Neural progenitor cell (in vitro differentiated cells): ENCODE measurements around the gene TNIP1. TPM values are rescaled to one million over a fixed set of nuclear protein-coding genes. Genes with fewer than 3 reads are reported as not detected.

Experiments used
- DNase-seq: peaks from one replicate; pipeline ENCODE4 v3.0.0-alpha.2; 2016; ENCODE audit warnings: low spot score
- H2AFZ ChIP-seq: fragments of 200-600 bp; sonication (generic); replicated peaks from 2 replicates; pipeline ENCODE4 v1.6.1; 2016; ENCODE audit warnings: antibody characterized with exemption
- H3F3A ChIP-seq: fragments of 200-600 bp; sonication (generic); 2 replicates; pipeline ENCODE4 v1.6.1; 2016; ENCODE audit warnings: antibody characterized with exemption, low read depth
- H3K27ac ChIP-seq: fragments of 200-600 bp; sonication (generic); 2 replicates; pipeline ENCODE4 v1.5.1; 2016; ENCODE audit warnings: mild to moderate bottlenecking
- H3K27me3 ChIP-seq: fragments of 200-600 bp; sonication (generic); 2 replicates; pipeline ENCODE4 v1.6.1; 2016; ENCODE audit warnings: mild to moderate bottlenecking, moderate library complexity
- H3K36me3 ChIP-seq: fragments of 200-600 bp; sonication (generic); 2 replicates; pipeline ENCODE4 v1.5.1; 2016
- H3K4me1 ChIP-seq: fragments of 200-600 bp; sonication (generic); 2 replicates; pipeline ENCODE4 v1.6.1; 2016; ENCODE audit warnings: mixed run types
- H3K4me2 ChIP-seq: fragments of 200-600 bp; sonication (generic); 2 replicates; pipeline ENCODE4 v1.6.1; 2016
- H3K4me3 ChIP-seq: fragments of 200-600 bp; sonication (generic); 2 replicates; pipeline ENCODE4 v1.5.1; 2016
- H3K79me2 ChIP-seq: fragments of 200-600 bp; sonication (generic); 2 replicates; pipeline ENCODE4 v1.6.1; 2016; ENCODE audit warnings: low read depth
- H3K9ac ChIP-seq: fragments of 200-600 bp; sonication (generic); 2 replicates; pipeline ENCODE4 v1.6.1; 2016
- H3K9me3 ChIP-seq: fragments of 200-600 bp; sonication (generic); 2 replicates; pipeline ENCODE4 v1.5.1; 2016; ENCODE audit warnings: low read depth
- H4K20me1 ChIP-seq: fragments of 200-600 bp; sonication (generic); 2 replicates; pipeline ENCODE4 v1.6.1; 2016; ENCODE audit warnings: low read depth
- H3K27ac Mint-ChIP-seq: 3 replicates; pipeline ENCODE4 v1.8.0; 2021; ENCODE audit warnings: mixed read lengths
- H3K27me3 Mint-ChIP-seq: 2 replicates; pipeline ENCODE4 v1.8.0; 2022; ENCODE audit warnings: low read depth, mild to moderate bottlenecking, inconsistent platforms, moderate library complexity, mixed read lengths; ENCODE audit not compliant: insufficient read depth
- H3K36me3 Mint-ChIP-seq: 3 replicates; pipeline ENCODE4 v1.8.0; 2021; ENCODE audit warnings: mixed read lengths
- H3K4me1 Mint-ChIP-seq: 3 replicates; pipeline ENCODE4 v1.8.0; 2021; ENCODE audit warnings: mixed read lengths
- H3K4me3 Mint-ChIP-seq: 3 replicates; pipeline ENCODE4 v1.8.0; 2021; ENCODE audit warnings: mild to moderate bottlenecking, moderate library complexity, mixed read lengths
- H3K9me3 Mint-ChIP-seq: 3 replicates; pipeline ENCODE4 v1.8.0; 2020; ENCODE audit warnings: mixed read lengths
- EZH2 ChIP-seq: fragments of 200-600 bp; sonication (generic); IDR thresholded peaks from 2 replicates; pipeline ENCODE4 v1.6.1; 2017; ENCODE audit warnings: antibody characterized with exemption, mild to moderate bottlenecking, moderate library complexity
- EZH2phosphoT487 ChIP-seq: fragments of 200-600 bp; sonication (generic); IDR thresholded peaks from 2 replicates; pipeline ENCODE4 v1.6.1; 2017; ENCODE audit warnings: antibody characterized with exemption
- total RNA-seq: library from RNA; depleted of rRNA; stranded (reverse); fragments of >200 nt; gene quantifications from 2 replicates; pipeline ENCODE4 v1.2.3, GENCODE V29; 2015; ENCODE audit warnings: low replicate concordance
- TF ChIP-seq, protein P1 (sequence below): fragments of 200-600 bp; sonication (generic); IDR thresholded peaks from 2 replicates; pipeline ENCODE4 v1.5.1; 2017; ENCODE audit warnings: antibody characterized with exemption, mild to moderate bottlenecking

Gene TNIP1
- total RNA-seq, 1 donor from 2014 or later: 33.5 TPM

DNA sequence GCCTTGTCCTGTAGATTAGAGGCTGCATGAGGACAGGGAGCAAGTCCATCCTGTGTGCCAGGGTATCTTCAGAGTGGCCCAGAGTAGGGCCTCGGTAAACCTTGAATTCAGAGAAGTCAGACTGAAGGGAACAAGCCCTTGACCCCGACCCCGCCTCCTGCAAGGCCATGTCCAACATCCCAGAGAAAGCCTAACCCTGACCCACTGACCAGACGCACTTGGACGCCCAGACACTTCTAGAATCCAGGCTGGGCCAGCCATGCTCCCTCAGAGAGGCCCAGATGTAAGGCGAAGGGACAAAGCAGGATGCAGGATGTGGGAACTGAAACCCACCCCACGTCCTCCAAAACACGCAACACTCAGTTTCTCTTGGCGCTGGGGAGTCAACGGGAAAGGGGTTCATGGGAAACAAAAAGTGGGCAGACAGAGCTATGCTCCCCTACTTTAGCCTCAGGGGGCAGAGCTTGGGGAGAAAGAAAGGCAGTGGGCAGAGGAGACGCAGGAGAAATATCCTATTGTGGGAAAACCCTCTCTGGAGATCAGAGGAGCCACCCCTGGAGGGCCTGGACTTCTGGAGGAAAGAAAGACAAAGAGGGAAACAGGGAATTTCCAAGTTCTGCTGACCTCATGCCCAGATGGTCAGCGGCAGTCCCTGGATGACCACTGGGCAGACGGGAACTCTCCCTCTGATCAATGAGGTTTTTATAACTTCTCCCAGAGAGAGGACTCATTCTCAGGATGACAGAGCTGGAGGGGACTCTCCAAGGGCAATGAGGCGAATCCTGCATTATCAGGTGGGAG lies 13.0 kb downstream of the TNIP1 start:
- Histone ChIP-seq H3K9ac (no peak overlapping the region), H3K9me3 (no peaks in the 10 kb centered on the region), H3K79me2 (peaks cover 6% of the 10 kb centered on the region), H4K20me1 (peaks cover 52% of the 10 kb centered on the region), H2AFZ (no peak overlapping the region), H3K4me1 (no peaks in the 10 kb centered on the region), H3K36me3 (no peaks in the 10 kb centered on the region), H3K4me2 (no peak overlapping the region), H3F3A (no peaks in the 10 kb centered on the region), H3K27me3 (no peaks in the 10 kb centered on the region), H3K4me3 (no peak overlapping the region), H3K27ac (no peak overlapping the region)
- TF ChIP-seq EZH2 (no peak), EZH2phosphoT487 (no peak)
- TF ChIP-seq, protein P1, sequence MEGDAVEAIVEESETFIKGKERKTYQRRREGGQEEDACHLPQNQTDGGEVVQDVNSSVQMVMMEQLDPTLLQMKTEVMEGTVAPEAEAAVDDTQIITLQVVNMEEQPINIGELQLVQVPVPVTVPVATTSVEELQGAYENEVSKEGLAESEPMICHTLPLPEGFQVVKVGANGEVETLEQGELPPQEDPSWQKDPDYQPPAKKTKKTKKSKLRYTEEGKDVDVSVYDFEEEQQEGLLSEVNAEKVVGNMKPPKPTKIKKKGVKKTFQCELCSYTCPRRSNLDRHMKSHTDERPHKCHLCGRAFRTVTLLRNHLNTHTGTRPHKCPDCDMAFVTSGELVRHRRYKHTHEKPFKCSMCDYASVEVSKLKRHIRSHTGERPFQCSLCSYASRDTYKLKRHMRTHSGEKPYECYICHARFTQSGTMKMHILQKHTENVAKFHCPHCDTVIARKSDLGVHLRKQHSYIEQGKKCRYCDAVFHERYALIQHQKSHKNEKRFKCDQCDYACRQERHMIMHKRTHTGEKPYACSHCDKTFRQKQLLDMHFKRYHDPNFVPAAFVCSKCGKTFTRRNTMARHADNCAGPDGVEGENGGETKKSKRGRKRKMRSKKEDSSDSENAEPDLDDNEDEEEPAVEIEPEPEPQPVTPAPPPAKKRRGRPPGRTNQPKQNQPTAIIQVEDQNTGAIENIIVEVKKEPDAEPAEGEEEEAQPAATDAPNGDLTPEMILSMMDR: no peak
- no peaks in the 10 kb centered on the region for H3K27me3 Mint-ChIP-seq
- peaks cover 10% of the 10 kb centered on the region for H3K4me1 Mint-ChIP-seq
- H3K36me3 Mint-ChIP-seq: peaks cover 4% of the 10 kb centered on the region
- H3K4me3 Mint-ChIP-seq: no peak overlapping the region
- peaks cover 2% of the 10 kb centered on the region for H3K9me3 Mint-ChIP-seq
- peak overlapping the region; percentile 69 for H3K27ac Mint-ChIP-seq
- no peak for DNase-seq

DNA sequence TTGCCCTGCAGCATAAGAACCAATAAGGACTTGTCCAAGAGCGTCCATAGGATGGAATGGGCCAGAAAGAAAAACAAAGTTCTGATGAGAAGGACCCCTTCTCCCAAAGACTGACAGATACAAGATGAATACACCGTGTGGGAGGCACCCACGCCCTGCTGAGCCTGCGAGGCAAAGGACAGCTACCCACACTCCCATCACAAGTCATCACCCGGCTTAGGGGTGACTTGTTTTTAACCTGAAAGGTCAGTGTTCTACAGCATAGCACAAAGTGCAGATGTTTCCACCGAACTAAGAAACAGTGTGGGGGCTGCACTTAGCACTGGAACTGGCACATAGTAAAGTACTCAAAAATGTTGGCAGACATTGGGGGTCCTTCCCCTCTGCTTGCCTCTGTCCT lies 13.9 kb downstream of the TNIP1 start:
- no peak for DNase-seq

DNA sequence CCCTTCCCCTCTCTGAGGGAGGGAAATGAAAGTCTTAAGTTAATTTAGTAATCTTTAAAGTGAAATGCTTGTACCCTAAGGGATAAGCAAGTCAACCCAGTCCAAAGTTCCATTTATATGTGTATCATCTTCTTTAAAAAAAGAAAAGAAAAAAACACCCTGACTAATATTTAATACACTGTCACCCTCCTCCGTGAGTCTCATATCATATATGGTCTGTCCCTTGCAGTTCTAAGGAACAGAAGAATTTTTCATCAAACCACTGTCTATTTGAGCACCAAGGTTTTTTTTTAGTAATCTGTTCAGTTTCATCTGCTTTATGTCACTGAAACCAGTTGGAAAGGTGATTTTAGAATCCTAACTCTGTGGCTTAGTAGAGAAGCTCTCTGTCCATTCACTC lies 15.2 kb downstream of the TNIP1 start:
- H3K9ac ChIP-seq: no peak overlapping the region
- no peaks in the 10 kb centered on the region for H3F3A ChIP-seq
- H3K79me2 ChIP-seq: peaks cover 6% of the 10 kb centered on the region
- no peak overlapping the region for H3K4me3 ChIP-seq
- no peak overlapping the region for H3K4me2 ChIP-seq
- DNase-seq: no peak
- H3K36me3 ChIP-seq: no peaks in the 10 kb centered on the region
- no peak overlapping the region for H3K27ac ChIP-seq
- H4K20me1 ChIP-seq: peaks cover 45% of the 10 kb centered on the region
- peaks cover 2% of the 10 kb centered on the region for H3K9me3 Mint-ChIP-seq
- H2AFZ ChIP-seq: no peak overlapping the region
- H3K4me1 ChIP-seq: no peaks in the 10 kb centered on the region
- peaks cover 7% of the 10 kb centered on the region for H3K36me3 Mint-ChIP-seq
- no peaks in the 10 kb centered on the region for H3K27me3 ChIP-seq
- TF ChIP-seq EZH2 (no peak), EZH2phosphoT487 (no peak)
- H3K9me3 ChIP-seq: no peaks in the 10 kb centered on the region
- no peak overlapping the region for H3K27ac Mint-ChIP-seq
- H3K4me3 Mint-ChIP-seq: no peak overlapping the region
- H3K27me3 Mint-ChIP-seq: no peaks in the 10 kb centered on the region
- peaks cover 10% of the 10 kb centered on the region for H3K4me1 Mint-ChIP-seq

More for the DNA sequence above, 13.9 kb downstream of the TNIP1 start:
- Histone ChIP-seq H3K9me3 (no peaks in the 10 kb centered on the region), H3K4me2 (no peak overlapping the region), H3K9ac (no peak overlapping the region), H3K36me3 (no peaks in the 10 kb centered on the region), H2AFZ (no peak overlapping the region), H3K27ac (no peak overlapping the region), H3K27me3 (no peaks in the 10 kb centered on the region), H3K4me1 (no peaks in the 10 kb centered on the region), H3K4me3 (no peak overlapping the region), H4K20me1 (peaks cover 48% of the 10 kb centered on the region), H3F3A (no peaks in the 10 kb centered on the region), H3K79me2 (peaks cover 6% of the 10 kb centered on the region)
- H3K4me3 Mint-ChIP-seq: no peak overlapping the region
- H3K4me1 Mint-ChIP-seq: peaks cover 10% of the 10 kb centered on the region
- no peak for TF ChIP-seq EZH2
- TF ChIP-seq, protein P1: no peak
- TF ChIP-seq EZH2phosphoT487: no peak
- peaks cover 2% of the 10 kb centered on the region for H3K9me3 Mint-ChIP-seq
- peaks cover 4% of the 10 kb centered on the region for H3K36me3 Mint-ChIP-seq
- no peak overlapping the region for H3K27ac Mint-ChIP-seq
- no peaks in the 10 kb centered on the region for H3K27me3 Mint-ChIP-seq

DNA sequence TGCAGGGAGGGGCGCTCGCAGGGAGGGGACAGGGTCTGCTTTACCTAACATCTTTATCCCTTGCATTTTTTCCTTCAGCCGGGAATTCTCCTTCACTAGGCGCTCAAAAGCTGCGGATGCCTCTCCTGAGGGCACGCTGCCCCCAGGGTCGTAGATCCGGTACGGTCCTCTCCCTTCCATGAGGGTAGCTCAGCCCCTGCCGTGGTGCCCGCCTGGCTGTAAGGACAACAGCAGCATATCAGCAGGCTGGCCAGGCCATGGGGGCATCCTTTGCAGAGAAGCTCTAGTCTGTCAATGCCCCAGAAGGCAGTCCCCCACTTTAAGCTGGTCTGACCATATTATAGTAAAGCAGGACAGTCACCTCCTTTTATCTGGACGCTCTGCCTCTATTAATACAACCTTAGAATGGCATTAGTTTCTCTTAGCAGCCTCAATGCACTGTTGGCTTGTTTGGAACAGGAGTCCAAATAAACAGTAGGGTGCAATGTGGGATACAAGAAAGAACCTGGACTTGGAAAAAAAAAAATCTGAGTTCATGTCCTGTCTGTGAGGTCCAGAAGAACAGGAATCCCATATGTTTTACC lies 15.8 kb downstream of the TNIP1 start:
- Histone ChIP-seq H3K4me2 (no peak overlapping the region), H3K9ac (no peak overlapping the region), H3K4me3 (no peak overlapping the region), H3K36me3 (no peaks in the 10 kb centered on the region), H3F3A (no peaks in the 10 kb centered on the region), H3K9me3 (no peaks in the 10 kb centered on the region), H2AFZ (no peak overlapping the region), H3K27ac (no peak overlapping the region), H3K27me3 (no peaks in the 10 kb centered on the region), H3K79me2 (peaks cover 6% of the 10 kb centered on the region), H4K20me1 (peaks cover 39% of the 10 kb centered on the region), H3K4me1 (no peaks in the 10 kb centered on the region)
- Mint-ChIP-seq H3K4me1 (peaks cover 10% of the 10 kb centered on the region), H3K9me3 (peaks cover 2% of the 10 kb centered on the region), H3K27me3 (no peaks in the 10 kb centered on the region), H3K27ac (no peak overlapping the region), H3K36me3 (peaks cover 7% of the 10 kb centered on the region), H3K4me3 (no peak overlapping the region)
- no peak for TF ChIP-seq EZH2
- TF ChIP-seq, protein P1: no peak
- no peak for TF ChIP-seq EZH2phosphoT487
- DNase-seq: no peak
